Ovary (tissue), 3 donors: ENCODE measurements around the gene RBKS.

Source experiments
- CTCF ChIP-seq, 3 donors: fragments of 450-650 bp in 2 of 3; fragments of 200-600 bp in 1 of 3; IDR thresholded peaks; one replicate each; pipeline versions ENCODE4 v1.5.1 to v1.8.0; 2016 to 2022; ENCODE audit warnings: antibody characterized with exemption in 3 of 3, mild to moderate bottlenecking in 1 of 3
- EP300 ChIP-seq: sonication (generic); formaldehyde crosslinking; IDR thresholded peaks from one replicate; pipeline ENCODE4 v1.6.1; 2017; ENCODE audit warnings: antibody characterized with exemption
- POLR2A ChIP-seq: fragments of 450-650 bp; IDR thresholded peaks from one replicate; pipeline ENCODE4 v1.6.1; 2017; ENCODE audit warnings: antibody characterized with exemption, mild to moderate bottlenecking, moderate library complexity
- donor health status: DM: no; HTN: no; CAD: no.

- TF ChIP-seq CTCF (IDR thresholded peaks at IDR 0.05) = no peak
- TF ChIP-seq EP300 = no peak
- no peak for TF ChIP-seq POLR2A
Observed at GRCh38 chr2:27822049-27822448, 68.1 kb downstream of the RBKS start.
